ENCODE data around the gene MAPK1. TPM values are rescaled to one million over a fixed set of nuclear protein-coding genes. Genes with fewer than 3 reads are reported as not detected.
"Not testable (repeated sequence)": the region's sequence is repeated elsewhere in the genome, so short reads cannot be mapped to it uniquely, and the experiment has no call there.

The MAPK1 gene
- total and polyA plus RNA-seq, 4 donors = 16.3 to 154 (median 54.3) TPM

DNA sequence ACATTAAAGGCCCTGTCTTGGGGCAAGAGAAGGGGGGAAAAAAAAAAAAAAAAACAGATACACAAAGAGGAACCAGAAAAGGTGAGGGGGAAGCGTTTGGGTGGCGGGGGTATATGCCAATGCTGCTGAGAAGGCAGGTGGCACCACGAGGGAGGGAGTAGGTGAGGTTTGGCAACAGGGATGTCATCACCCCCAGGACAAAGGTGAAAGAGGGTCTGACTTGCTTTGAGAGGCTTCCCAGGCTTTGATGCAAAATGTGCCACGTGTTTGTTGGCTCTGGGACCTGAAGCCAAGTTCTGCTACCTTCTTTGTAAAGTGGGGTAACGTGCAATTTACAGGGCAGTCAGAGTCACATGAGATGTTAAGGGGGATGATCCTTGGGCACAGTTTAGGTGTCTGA, 135.9 kb downstream of the MAPK1 start:
- Histone ChIP-seq H3K27me3 (ENCODE audit: control insufficient read depth in 3 of 3, insufficient read depth in 3 of 3, low read length in 2 of 3) (no peaks in the 10 kb centered on the region), H3K4me1 (ENCODE audit: control insufficient read depth in 5 of 5, insufficient read depth in 5 of 5, low read length in 5 of 5) (peaks cover 2 to 10% (median 5%) of the 10 kb centered on the region in 5 donors), H3K27ac (ENCODE audit: low read depth in 1 of 2, low read length in 1 of 2) (no peak overlapping the region), H3K36me3 (ENCODE audit: control insufficient read depth in 4 of 4, insufficient read depth in 4 of 4, low read length in 4 of 4) (no peaks in the 10 kb centered on the region), H3K9me3 (ENCODE audit: control insufficient read depth in 4 of 4, insufficient read depth in 3 of 4, low read length in 3 of 4) (peaks cover 0 to 3% (median 0%) of the 10 kb centered on the region in 4 donors), H3K9ac (ENCODE audit: insufficient read depth in 1 of 2, low read length in 2 of 2) (no peak overlapping the region), H3K4me3 (no peak overlapping the region)
- DNase-seq (no peak), ATAC-seq (ENCODE audit: insufficient read depth, low FRiP score) (no peak)
- WGBS, 2 donors = 62 to 86% methylated on average over 5 of the region's 5 CpGs
- TF ChIP-seq, protein P1, sequence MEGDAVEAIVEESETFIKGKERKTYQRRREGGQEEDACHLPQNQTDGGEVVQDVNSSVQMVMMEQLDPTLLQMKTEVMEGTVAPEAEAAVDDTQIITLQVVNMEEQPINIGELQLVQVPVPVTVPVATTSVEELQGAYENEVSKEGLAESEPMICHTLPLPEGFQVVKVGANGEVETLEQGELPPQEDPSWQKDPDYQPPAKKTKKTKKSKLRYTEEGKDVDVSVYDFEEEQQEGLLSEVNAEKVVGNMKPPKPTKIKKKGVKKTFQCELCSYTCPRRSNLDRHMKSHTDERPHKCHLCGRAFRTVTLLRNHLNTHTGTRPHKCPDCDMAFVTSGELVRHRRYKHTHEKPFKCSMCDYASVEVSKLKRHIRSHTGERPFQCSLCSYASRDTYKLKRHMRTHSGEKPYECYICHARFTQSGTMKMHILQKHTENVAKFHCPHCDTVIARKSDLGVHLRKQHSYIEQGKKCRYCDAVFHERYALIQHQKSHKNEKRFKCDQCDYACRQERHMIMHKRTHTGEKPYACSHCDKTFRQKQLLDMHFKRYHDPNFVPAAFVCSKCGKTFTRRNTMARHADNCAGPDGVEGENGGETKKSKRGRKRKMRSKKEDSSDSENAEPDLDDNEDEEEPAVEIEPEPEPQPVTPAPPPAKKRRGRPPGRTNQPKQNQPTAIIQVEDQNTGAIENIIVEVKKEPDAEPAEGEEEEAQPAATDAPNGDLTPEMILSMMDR (IDR thresholded peaks at IDR 0.05; ENCODE audit: control extremely low read depth, extremely low read depth) = no peak

DNA sequence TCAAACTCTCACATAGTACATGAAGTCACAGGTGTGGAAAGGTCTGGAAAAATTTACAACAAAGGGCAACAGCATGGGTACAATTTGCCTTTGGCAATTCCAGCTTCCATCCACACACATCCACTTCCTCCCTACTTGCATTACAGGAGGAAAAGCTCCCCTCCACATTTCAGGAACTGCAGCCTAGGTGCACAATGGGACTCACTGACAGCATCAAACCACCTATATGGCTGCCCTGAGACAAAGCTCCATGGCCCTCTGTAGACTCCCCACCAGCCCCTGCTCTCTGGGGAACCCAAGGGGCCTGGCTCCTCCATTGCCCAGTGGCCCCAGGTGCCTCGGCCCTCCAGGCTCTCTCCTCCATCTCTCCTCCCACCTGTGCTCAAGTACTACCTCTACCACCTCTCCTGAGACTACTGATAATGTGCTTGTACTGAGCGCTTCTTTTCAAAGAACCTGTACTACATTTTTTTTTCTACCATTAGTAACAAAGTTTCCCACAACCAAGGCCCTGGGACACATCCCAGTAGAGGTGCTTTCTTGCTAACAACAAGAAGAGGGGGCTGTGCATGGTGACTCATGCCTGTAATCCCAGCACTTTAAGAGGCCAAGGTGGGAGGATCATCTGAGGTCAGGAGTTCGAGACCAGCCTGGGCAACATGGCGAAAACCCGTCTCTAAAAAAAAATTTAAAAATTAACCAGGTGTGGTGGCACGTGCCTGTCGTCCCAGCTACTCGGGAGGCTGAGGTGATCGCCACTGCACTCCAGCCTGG, 136.7 kb downstream of the MAPK1 start:
- H3K4me1 ChIP-seq (ENCODE audit: control insufficient read depth in 5 of 5, insufficient read depth in 5 of 5, low read length in 5 of 5) = peaks cover 0 to 10% (median 5%) of the 10 kb centered on the region in 5 donors
- no peak overlapping the region for H3K4me3 ChIP-seq
- DNase-seq (no peak), ATAC-seq (ENCODE audit: insufficient read depth, low FRiP score) (no peak)
- peaks cover 0 to 3% (median 0%) of the 10 kb centered on the region in 4 donors for H3K9me3 ChIP-seq (ENCODE audit: control insufficient read depth in 4 of 4, insufficient read depth in 3 of 4, low read length in 3 of 4)
- H3K36me3 ChIP-seq (ENCODE audit: control insufficient read depth in 4 of 4, insufficient read depth in 4 of 4, low read length in 4 of 4) = no peaks in the 10 kb centered on the region
- H3K27me3 ChIP-seq (ENCODE audit: control insufficient read depth in 3 of 3, insufficient read depth in 3 of 3, low read length in 2 of 3) = no peaks in the 10 kb centered on the region
- TF ChIP-seq, protein P1 (IDR thresholded peaks at IDR 0.05; ENCODE audit: control extremely low read depth, extremely low read depth) = no peak
- no peak overlapping the region for H3K9ac ChIP-seq (ENCODE audit: insufficient read depth in 1 of 2, low read length in 2 of 2)
- 94 to 95% methylated on average over 9 of the region's 9 CpGs for WGBS, 2 donors
- H3K27ac ChIP-seq (ENCODE audit: low read depth in 1 of 2, low read length in 1 of 2) = no peak overlapping the region

DNA sequence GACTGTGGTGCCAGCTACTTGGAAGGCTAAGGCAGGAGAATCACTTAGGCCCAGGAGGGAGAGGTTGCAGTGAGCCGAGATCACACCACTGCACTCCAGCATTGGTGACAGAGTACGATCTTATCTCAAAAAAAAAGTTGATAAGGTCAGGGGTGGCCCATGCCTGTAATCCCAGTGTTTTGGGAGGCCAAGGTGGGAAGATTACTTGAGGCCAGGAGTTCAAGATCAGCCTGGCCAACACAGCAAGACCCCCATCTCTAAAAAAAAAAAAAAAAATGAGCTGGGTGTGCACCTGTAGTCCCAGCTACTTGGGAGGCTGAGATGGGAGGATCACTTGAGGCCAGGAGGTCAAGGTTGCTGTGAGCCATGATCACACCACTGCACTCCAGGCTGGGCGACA, 138.3 kb downstream of the MAPK1 start:
- H3K4me3 ChIP-seq; DNase-seq; H3K36me3 ChIP-seq (ENCODE audit: control insufficient read depth in 4 of 4, insufficient read depth in 4 of 4, low read length in 4 of 4); ATAC-seq (ENCODE audit: insufficient read depth, low FRiP score); H3K9me3 ChIP-seq (ENCODE audit: control insufficient read depth in 4 of 4, insufficient read depth in 3 of 4, low read length in 3 of 4); H3K27me3 ChIP-seq (ENCODE audit: control insufficient read depth in 3 of 3, insufficient read depth in 3 of 3, low read length in 2 of 3); H3K4me1 ChIP-seq (ENCODE audit: control insufficient read depth in 5 of 5, insufficient read depth in 5 of 5, low read length in 5 of 5); H3K9ac ChIP-seq (ENCODE audit: insufficient read depth in 1 of 2, low read length in 2 of 2); H3K27ac ChIP-seq (ENCODE audit: low read depth in 1 of 2, low read length in 1 of 2): not testable (repeated sequence)
- 96 to 97% methylated on average over 3 of the region's 3 CpGs for whole genome bisulfite sequencing, 2 donors

DNA sequence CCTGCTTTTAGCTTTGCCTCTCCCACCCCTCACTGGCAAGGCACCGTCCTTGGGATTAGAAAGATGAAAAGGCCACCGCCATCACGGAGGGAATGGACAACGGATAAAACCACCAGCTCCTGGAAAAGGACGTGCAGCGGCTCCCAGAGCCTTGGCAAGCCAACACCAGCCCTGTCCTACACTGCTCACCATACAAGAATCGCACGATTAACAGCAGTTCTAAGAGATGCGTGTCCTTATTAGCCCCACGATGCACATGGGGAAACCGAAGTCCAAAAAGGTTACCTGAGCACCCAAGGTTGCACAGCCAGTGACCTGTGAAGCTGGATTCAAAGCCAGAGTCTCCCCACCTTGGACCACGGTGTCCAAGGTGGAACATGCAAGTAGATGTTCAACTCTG, 139.2 kb downstream of the MAPK1 start:
- Histone ChIP-seq H3K27me3 (ENCODE audit: control insufficient read depth in 3 of 3, insufficient read depth in 3 of 3, low read length in 2 of 3) (no peaks in the 10 kb centered on the region), H3K4me1 (ENCODE audit: control insufficient read depth in 5 of 5, insufficient read depth in 5 of 5, low read length in 5 of 5) (no peaks in the 10 kb centered on the region), H3K36me3 (ENCODE audit: control insufficient read depth in 4 of 4, insufficient read depth in 4 of 4, low read length in 4 of 4) (no peaks in the 10 kb centered on the region), H3K4me3 (no peak overlapping the region), H3K27ac (ENCODE audit: low read depth in 1 of 2, low read length in 1 of 2) (no peak overlapping the region), H3K9ac (ENCODE audit: insufficient read depth in 1 of 2, low read length in 2 of 2) (no peak overlapping the region), H3K9me3 (ENCODE audit: control insufficient read depth in 4 of 4, insufficient read depth in 3 of 4, low read length in 3 of 4) (peaks cover 0 to 3% (median 0%) of the 10 kb centered on the region in 4 donors)
- DNase-seq = no peak
- TF ChIP-seq, protein P1 (IDR thresholded peaks at IDR 0.05; ENCODE audit: control extremely low read depth, extremely low read depth) = no peak
- whole genome bisulfite sequencing, 2 donors = 80 to 81% methylated on average over 12 of the region's 12 CpGs
- ATAC-seq (ENCODE audit: insufficient read depth, low FRiP score) = no peak

All from lung (tissue), 12 donors.